Common myeloid progenitor, CD34-positive (primary cell): Measurements from ENCODE around the gene SEPSECS.

Experiments used
- CTCF ChIA-PET: fragments of 350-600 bp; sonication (Branson Sonifier 250); formaldehyde crosslinking; loops from one replicate; lab custom pipeline; 2021; ENCODE audit warnings: antibody characterized with exemption; lab: Charles Lee
- POLR2A ChIA-PET: fragments of 350-600 bp; sonication (Branson Sonifier 250); formaldehyde crosslinking; loops from one replicate; lab custom pipeline; 2021; ENCODE audit warnings: antibody characterized with exemption; lab: Charles Lee
- DNase-seq, 3 donors: peaks; one replicate each; pipeline versions ENCODE4 v3.0.0 to v3.0.0-alpha.2; 2013
- H3K27ac ChIP-seq, 2 experiments: 1 replicate in 1 of 2; 2 replicates in 1 of 2; pipeline ENCODE4 v1.7.0; 2013; ENCODE audit warnings: inconsistent platforms in 2 of 2, low read length in 2 of 2, mild to moderate bottlenecking in 2 of 2, low read depth in 1 of 2, moderate library complexity in 1 of 2; ENCODE audit not compliant: severe bottlenecking in 2 of 2, insufficient read depth in 1 of 2, poor library complexity in 1 of 2
- H3K27me3 ChIP-seq, 5 experiments: replicated peaks in 2 of 5; 1 replicate in 3 of 5; 2 replicates in 2 of 5; pipeline versions ENCODE4 v1.6.1 to v1.7.0; 2013; ENCODE audit warnings: low read length in 4 of 5, mild to moderate bottlenecking in 2 of 5, moderate library complexity in 2 of 5, inconsistent platforms in 1 of 5; ENCODE audit not compliant: insufficient read depth in 5 of 5, control insufficient read depth in 4 of 5
- H3K36me3 ChIP-seq, 4 experiments: 1 replicate in 2 of 4; 2 replicates in 2 of 4; pipeline versions ENCODE4 v1.6.1 to v1.7.0; 2013; ENCODE audit warnings: low read length in 3 of 4, control low read depth in 1 of 4, mild to moderate bottlenecking in 1 of 4; ENCODE audit not compliant: control insufficient read depth in 4 of 4, insufficient read depth in 4 of 4
- H3K4me1 ChIP-seq, 4 experiments: 1 replicate in 3 of 4; 2 replicates in 1 of 4; pipeline versions ENCODE4 v1.6.1 to v1.7.1; 2013; ENCODE audit warnings: low read length in 3 of 4, mild to moderate bottlenecking in 3 of 4, control low read depth in 1 of 4, inconsistent platforms in 1 of 4, moderate library complexity in 1 of 4; ENCODE audit not compliant: control insufficient read depth in 4 of 4, insufficient read depth in 4 of 4; ENCODE audit errors: control extremely low read depth in 1 of 4
- H3K4me3 ChIP-seq, 7 experiments: 1 replicate in 4 of 7; 2 replicates in 3 of 7; pipeline versions ENCODE4 v1.5.1 to v1.7.0; 2013; ENCODE audit warnings: mild to moderate bottlenecking in 7 of 7, low read length in 6 of 7, moderate library complexity in 6 of 7, inconsistent platforms in 2 of 7, low read depth in 2 of 7, control low read depth in 1 of 7; ENCODE audit not compliant: insufficient read depth in 4 of 7, control insufficient read depth in 1 of 7; ENCODE audit errors: extremely low read depth in 1 of 7
- H3K9me3 ChIP-seq, 5 experiments: 1 replicate in 4 of 5; 2 replicates in 1 of 5; pipeline versions ENCODE4 v1.6.1 to v1.7.1; 2013; ENCODE audit warnings: low read length in 4 of 5, mild to moderate bottlenecking in 2 of 5, inconsistent platforms in 1 of 5, low read depth in 1 of 5, moderate library complexity in 1 of 5; ENCODE audit not compliant: control insufficient read depth in 4 of 5, insufficient read depth in 2 of 5; ENCODE audit errors: control extremely low read depth in 1 of 5
- WGBS: methylation state at CpG from one replicate; pipeline ENCODE4 v1.1.5; 2013; ENCODE audit not compliant: insufficient coverage; 5-methylcytosine and 5-hydroxymethylcytosine counted together

The SEPSECS gene

DNA sequence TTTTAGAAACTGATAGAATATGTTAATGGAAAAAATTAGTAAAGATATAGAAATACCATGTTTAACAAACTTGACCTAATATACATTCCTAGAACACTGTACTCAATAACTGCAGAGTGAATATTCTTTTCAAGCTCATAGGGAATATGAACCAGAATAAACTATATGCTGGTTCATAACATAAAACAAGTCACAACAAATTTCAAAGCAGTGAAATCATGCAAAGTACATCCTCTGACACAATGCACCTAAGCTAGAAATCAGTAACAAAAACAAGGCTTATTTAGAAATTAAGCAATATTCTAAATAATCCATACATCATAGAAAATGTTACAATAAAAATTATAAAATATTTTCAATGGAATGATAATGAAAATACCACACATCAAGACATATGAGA, 9.2 kb upstream of the SEPSECS start:
- Histone ChIP-seq H3K9me3 (peaks cover 0 to 12% (median 2%) of the 10 kb centered on the region in 5 experiments), H3K4me1 (peaks cover 0 to 19% (median under 1%) of the 10 kb centered on the region in 4 experiments), H3K27me3 (no peaks in the 10 kb centered on the region), H3K27ac (no peak overlapping the region), H3K4me3 (no peak overlapping the region), H3K36me3 (peaks cover 3 to 23% (median 10%) of the 10 kb centered on the region in 4 experiments)
- ChIA-PET CTCF (interaction anchor here (0.7 to 0.9 kb wide), 3 partner anchors 8 to 196 kb away, joined by 3 to 4 read pairs (median 3); no protein-coding TSS in a partner anchor), POLR2A (no interaction called here)
- DNase-seq: no peak

DNA sequence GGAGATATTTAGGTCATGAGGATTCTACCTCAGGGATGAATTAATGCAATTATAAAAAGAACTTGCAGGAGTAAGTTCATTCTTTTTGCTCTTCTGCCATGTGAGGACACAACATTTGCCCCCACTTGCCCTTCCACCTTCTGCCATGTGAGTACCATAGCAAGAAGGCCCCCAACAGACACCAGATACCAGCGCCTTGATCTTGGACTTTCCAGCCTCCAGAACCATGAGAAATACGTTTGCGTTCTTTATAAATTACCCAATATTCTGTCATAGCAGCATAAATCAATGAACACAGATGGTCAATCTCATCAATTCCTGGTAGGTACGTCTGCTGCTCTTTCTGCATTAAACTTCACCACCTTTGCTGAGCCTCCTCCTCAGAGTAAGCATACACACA, 5.7 kb upstream of the SEPSECS start:
- Histone ChIP-seq H3K4me1 (peaks cover 8 to 15% (median 14%) of the 10 kb centered on the region in 4 experiments), H3K4me3 (no peak overlapping the region), H3K27me3 (no peaks in the 10 kb centered on the region), H3K27ac (no peak overlapping the region), H3K36me3 (peaks cover 5 to 21% (median 7%) of the 10 kb centered on the region in 4 experiments), H3K9me3 (peaks cover 0 to 12% (median 2%) of the 10 kb centered on the region in 5 experiments)
- ChIA-PET POLR2A (no interaction called here), CTCF (no interaction called here)
- 99% methylated on average over 4 of the region's 4 CpGs for WGBS
- no peak for DNase-seq

DNA sequence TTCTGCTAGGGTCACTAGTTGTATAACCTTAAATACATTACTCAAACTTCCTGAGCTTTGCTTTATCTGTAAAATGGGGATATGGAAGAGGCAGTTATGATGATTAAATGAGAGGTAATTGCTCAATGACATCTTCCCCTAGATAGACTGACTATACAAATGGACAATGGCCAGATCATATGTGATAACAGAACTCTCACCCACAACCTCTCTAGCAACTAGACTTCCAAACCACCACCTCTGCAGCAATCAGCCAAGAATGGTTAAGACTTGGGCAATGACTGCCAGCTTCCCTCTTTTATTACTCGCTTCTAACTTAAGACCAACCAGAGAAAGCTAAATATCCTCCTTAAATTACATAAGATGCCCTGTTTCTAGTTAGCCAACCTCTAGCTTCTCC, 2.9 kb upstream of the SEPSECS start:
- no peak overlapping the region for H3K27ac ChIP-seq
- peaks cover 17 to 29% (median 23%) of the 10 kb centered on the region in 4 experiments for H3K4me1 ChIP-seq
- ChIA-PET POLR2A (no interaction called here), CTCF (interaction anchor here (0.9 to 2.4 kb wide), 5 partner anchors 13 to 204 kb away, joined by 3 to 11 read pairs (median 6); no protein-coding TSS in a partner anchor)
- H3K4me3 ChIP-seq: no peak overlapping the region
- no peak for DNase-seq
- H3K9me3 ChIP-seq: peaks cover 0 to 12% (median 2%) of the 10 kb centered on the region in 5 experiments
- H3K27me3 ChIP-seq: no peaks in the 10 kb centered on the region
- 86% methylated on average over 1 of the region's 1 CpG for WGBS
- H3K36me3 ChIP-seq: peaks cover 3 to 15% (median 6%) of the 10 kb centered on the region in 4 experiments

DNA sequence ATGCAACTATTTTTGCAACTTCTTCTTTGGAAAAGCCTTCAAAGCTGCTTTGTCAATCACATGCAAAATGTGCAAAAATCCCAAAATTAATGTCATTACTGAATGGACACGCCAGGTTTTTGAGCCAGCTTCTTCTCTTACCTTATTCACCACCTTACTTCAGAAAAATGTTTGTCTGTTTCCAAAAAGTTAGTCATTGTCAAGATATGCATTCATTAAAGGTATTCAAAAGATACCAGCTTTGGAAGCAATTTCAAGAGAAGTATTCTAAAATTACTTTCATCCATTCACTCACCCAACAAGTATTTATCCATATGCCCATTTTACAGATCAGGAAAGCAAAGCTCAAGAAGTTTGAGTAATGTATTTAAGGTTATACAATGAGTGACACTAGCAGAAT, 2.3 kb upstream of the SEPSECS start:
- H3K4me3 ChIP-seq: no peak overlapping the region
- no peaks in the 10 kb centered on the region for H3K27me3 ChIP-seq
- peaks cover 17 to 29% (median 23%) of the 10 kb centered on the region in 4 experiments for H3K4me1 ChIP-seq
- DNase-seq: no peak
- peaks cover 3 to 15% (median 6%) of the 10 kb centered on the region in 4 experiments for H3K36me3 ChIP-seq
- H3K27ac ChIP-seq: no peak overlapping the region
- ChIA-PET CTCF (interaction anchor here (0.8 to 2.4 kb wide), 6 partner anchors 13 to 205 kb away, joined by 3 to 11 read pairs (median 4); no protein-coding TSS in a partner anchor), POLR2A (no interaction called here)
- 100% methylated on average over 1 of the region's 1 CpG for WGBS
- H3K9me3 ChIP-seq: peaks cover 0 to 12% (median 2%) of the 10 kb centered on the region in 5 experiments

DNA sequence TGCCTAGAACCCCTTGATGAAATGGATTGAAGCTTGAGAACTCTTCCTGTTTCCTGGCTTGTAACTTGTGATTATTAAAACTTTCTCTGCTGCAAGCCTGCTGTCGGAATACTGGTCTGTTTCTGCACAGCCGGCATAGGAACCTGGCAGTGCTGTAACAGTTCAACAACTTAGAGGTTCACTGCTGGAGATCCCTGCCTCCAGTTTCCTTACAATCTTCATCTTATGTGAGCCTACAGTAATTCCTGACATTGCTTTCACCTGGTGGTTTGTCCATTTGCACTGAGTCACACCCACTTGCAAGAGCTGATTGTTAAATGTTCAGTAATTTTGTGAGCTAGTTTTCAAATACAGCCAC, 1.3 kb upstream of the SEPSECS start:
- Histone ChIP-seq H3K4me1 (peaks cover 17 to 29% (median 23%) of the 10 kb centered on the region in 4 experiments), H3K9me3 (peaks cover 0 to 9% (median 2%) of the 10 kb centered on the region in 5 experiments), H3K27me3 (no peaks in the 10 kb centered on the region), H3K36me3 (peaks cover 3 to 14% (median 10%) of the 10 kb centered on the region in 4 experiments), H3K27ac (peak overlapping the region; percentile 93 to 96), H3K4me3 (peak overlapping the region in 6 of 7 experiments; percentile 76 to 97 (median 88))
- ChIA-PET CTCF (interaction anchor here (0.6 to 2.4 kb wide), 9 partner anchors 8 to 206 kb away, joined by 3 to 11 read pairs (median 3); partner anchors contain the start of gene ZCCHC4), POLR2A (interaction anchor here (0.6 kb wide), 1 partner anchor 557 kb away, joined by 3 read pairs; no protein-coding TSS in a partner anchor)
- 64% methylated on average over 2 of the region's 2 CpGs for WGBS
- DNase-seq: peak in 2 of 3 donors; percentile 18 to 27

DNA sequence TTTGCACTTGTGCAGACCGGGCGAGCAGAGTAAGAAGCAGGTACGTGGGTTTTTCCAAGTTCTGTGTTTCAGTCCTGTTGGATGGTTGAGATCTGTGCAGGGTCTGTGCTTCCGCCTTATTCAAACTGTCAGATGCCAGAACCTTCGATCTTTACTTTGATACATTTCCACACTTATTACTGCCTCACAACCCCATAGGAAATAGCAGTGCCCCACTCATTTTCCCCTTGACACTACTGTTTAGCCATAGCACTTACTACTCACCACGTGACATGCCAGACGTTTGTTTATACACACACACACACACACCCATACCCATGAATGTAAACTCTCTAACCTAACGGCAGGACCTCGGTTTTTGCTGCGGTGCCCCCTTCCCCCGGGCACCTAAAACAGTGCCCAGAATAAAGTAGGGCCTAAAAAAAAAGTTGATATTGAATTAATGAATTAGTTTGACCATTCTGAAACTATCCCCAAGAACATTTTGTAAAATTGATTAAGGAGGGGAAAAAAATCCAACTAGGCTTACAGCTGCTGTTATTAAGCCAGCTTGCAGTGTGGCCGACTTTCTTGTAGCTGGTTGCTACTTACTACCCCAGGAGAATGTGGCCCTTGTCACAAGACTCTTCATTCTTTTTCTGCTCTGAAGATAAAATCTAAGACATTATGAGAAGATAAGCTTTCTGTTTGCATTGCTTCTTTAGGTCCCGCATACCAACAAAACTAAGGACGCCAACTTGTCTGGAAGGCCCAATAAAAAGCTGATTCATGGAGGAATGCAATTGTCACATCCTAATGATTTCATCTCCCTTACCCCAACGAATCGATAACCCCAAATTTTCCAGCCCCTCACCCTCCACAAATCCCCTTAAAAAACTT, 704 bp upstream of the SEPSECS start:
- H3K27me3 ChIP-seq: no peaks in the 10 kb centered on the region
- peak overlapping the region; percentile 93 to 96 for H3K27ac ChIP-seq
- H3K36me3 ChIP-seq: peaks cover 1 to 11% (median 7%) of the 10 kb centered on the region in 4 experiments
- H3K4me3 ChIP-seq: peak overlapping the region; percentile 76 to 97 (median 86)
- ChIA-PET CTCF (interaction anchor here (0.6 to 2.4 kb wide), 10 partner anchors 8 to 207 kb away, joined by 3 to 11 read pairs (median 4); partner anchors contain the start of gene ZCCHC4), POLR2A (interaction anchor here (0.6 to 1.1 kb wide), 2 partner anchors 151 to 557 kb away, joined by 3 to 4 read pairs; partner anchors contain the start of gene ZCCHC4)
- peaks cover 0 to 3% (median 1%) of the 10 kb centered on the region in 5 experiments for H3K9me3 ChIP-seq
- WGBS: 0% methylated on average over 10 of the region's 16 CpGs
- DNase-seq: peak in 1 of 3 donors; percentile 36
- peaks cover 17 to 29% (median 23%) of the 10 kb centered on the region in 4 experiments for H3K4me1 ChIP-seq
